ENCODE measurements around the gene TMEM30A. TPM values are rescaled to one million over a fixed set of nuclear protein-coding genes. Genes with fewer than 3 reads are reported as not detected.

TMEM30A gene
- total and polyA plus RNA-seq, 2 donors (not counting 3 experiments of a cell fraction or from before 2014, with no cell fraction given), result 42.2 to 197 TPM

DNA sequence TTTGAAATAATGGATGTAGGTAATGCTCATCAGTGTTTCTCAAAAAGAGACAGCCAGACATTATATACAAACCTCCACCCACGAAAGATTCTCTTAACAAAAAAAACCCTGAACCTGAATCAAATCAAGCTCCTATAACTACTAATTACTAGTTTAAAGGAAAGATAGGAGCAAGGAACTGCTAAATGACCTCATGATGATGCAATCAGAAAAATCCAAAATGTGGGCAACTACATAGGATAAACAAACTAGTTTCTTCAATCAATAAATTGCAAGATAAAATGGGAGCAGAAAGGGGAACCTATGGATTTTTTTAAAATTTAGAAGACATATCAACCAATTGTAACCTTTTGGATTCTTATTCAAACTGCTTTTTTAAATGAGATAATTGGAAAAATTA is 43.2 kb upstream of the TMEM30A start:
- Histone ChIP-seq H4K20me1 (replicated peaks; ENCODE audit: control insufficient read depth, extremely low read depth, insufficient read depth, low read length) (no peaks in the 10 kb centered on the region), H3K4me2 (ENCODE audit: insufficient read depth, low read length) (no peak overlapping the region), H2AFZ (ENCODE audit: low read depth, low read length) (no peak overlapping the region), H3K27me3 (ENCODE audit: control insufficient read depth in 2 of 2, insufficient read depth in 2 of 2, low read length in 2 of 2) (no peaks in the 10 kb centered on the region), H3K27ac (ENCODE audit: insufficient read depth, low read depth, low read length) (no peak overlapping the region), H3K9me3 (replicated peaks; ENCODE audit: control insufficient read depth, insufficient read depth, low read length) (no peaks in the 10 kb centered on the region), H3K9me1 (replicated peaks; ENCODE audit: control insufficient read depth, extremely low read depth, insufficient read depth, low read length) (no peaks in the 10 kb centered on the region), H3K4me3 (replicated peaks in 1 of 3; ENCODE audit: insufficient read depth in 1 of 3, low read depth in 1 of 3, low read length in 3 of 3) (no peak overlapping the region), H3K36me3 (ENCODE audit: control insufficient read depth in 2 of 2, extremely low read depth in 1 of 2, insufficient read depth in 2 of 2, low read length in 2 of 2) (no peaks in the 10 kb centered on the region), H3K9ac (replicated peaks; ENCODE audit: extremely low read depth, insufficient read depth, low read length) (no peak overlapping the region), H3K4me1 (ENCODE audit: control insufficient read depth, extremely low read depth, insufficient read depth, low read length) (no peaks in the 10 kb centered on the region), H3K79me2 (ENCODE audit: control insufficient read depth, insufficient read depth, low read length) (no peaks in the 10 kb centered on the region)
- intact Hi-C loops (cut with micrococcal nuclease), result no loop called here
- FAIRE-seq (no peak), DNase-seq (ENCODE audit: low read depth, low spot score) (no peak)
- ChIA-PET POLR2A (no interaction called here), CTCF (no interaction called here)
- BruUV-seq (replicated peaks), result no TSS peak
- no peak for TF ChIP-seq POLR2A (IDR thresholded peaks at IDR 0.05; ENCODE audit: low read depth, low read length)
- TF ChIP-seq FOS (IDR thresholded peaks at IDR 0.05; ENCODE audit: borderline replicate concordance, insufficient read depth, low read length), result no peak
- no peak for TF ChIP-seq MYC (IDR thresholded peaks at IDR 0.05; ENCODE audit: low read depth, low read length)
- TF ChIP-seq POLR2AphosphoS5 (IDR thresholded peaks at IDR 0.05; ENCODE audit: insufficient read depth, low read depth, low read length), result no peak
- TF ChIP-seq, protein P1, sequence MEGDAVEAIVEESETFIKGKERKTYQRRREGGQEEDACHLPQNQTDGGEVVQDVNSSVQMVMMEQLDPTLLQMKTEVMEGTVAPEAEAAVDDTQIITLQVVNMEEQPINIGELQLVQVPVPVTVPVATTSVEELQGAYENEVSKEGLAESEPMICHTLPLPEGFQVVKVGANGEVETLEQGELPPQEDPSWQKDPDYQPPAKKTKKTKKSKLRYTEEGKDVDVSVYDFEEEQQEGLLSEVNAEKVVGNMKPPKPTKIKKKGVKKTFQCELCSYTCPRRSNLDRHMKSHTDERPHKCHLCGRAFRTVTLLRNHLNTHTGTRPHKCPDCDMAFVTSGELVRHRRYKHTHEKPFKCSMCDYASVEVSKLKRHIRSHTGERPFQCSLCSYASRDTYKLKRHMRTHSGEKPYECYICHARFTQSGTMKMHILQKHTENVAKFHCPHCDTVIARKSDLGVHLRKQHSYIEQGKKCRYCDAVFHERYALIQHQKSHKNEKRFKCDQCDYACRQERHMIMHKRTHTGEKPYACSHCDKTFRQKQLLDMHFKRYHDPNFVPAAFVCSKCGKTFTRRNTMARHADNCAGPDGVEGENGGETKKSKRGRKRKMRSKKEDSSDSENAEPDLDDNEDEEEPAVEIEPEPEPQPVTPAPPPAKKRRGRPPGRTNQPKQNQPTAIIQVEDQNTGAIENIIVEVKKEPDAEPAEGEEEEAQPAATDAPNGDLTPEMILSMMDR (IDR thresholded peaks at IDR 0.05; ENCODE audit: extremely low read depth in 1 of 2, insufficient read depth in 1 of 2, low read depth in 1 of 2, low read length in 2 of 2), result no peak
- no peak for TF ChIP-seq JUN (IDR thresholded peaks at IDR 0.05; ENCODE audit: borderline replicate concordance, insufficient read depth, insufficient read length, low read depth)
- TF ChIP-seq GATA2 (IDR thresholded peaks at IDR 0.05; ENCODE audit: insufficient read depth, insufficient read length, low read depth, low read length), result no peak
- TF ChIP-seq EZH2 (IDR thresholded peaks at IDR 0.05; ENCODE audit: borderline replicate concordance, low read depth, low read length, severe bottlenecking), result no peak
- dilution Hi-C loops (cut with MboI; ENCODE audit: extremely low pct_ligation_motif_present, low sequenced_read_pairs), result no loop called here

Measured in endothelial cell of umbilical vein (primary cell).